Measurements from ENCODE around the gene DST.

DNA sequence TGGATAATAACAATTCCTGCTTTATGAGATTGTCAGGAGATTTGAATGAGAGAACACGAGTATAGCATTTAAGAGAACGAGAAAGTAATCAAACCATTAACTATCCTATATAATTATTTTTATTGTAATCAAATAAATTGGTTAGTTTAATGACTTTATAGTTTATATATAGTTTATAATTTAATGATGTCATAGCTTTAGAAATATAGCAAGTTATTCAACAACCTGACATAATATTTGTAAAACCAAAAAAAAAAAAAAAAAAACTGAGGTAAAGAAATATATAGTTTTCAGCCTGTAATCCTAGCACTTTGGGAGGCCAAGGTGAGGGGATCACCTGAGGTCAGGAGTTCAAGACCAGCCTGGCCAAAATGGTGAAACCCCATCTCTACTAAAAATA is 26.4 kb upstream of the DST start:
- TF ChIP-seq POLR2A (IDR thresholded peaks at IDR 0.05; ENCODE audit: low read depth, low read length), result no peak
- no peak for TF ChIP-seq MAZ (IDR thresholded peaks at IDR 0.05; ENCODE audit: borderline replicate concordance, low read depth, low read length)
- no peak for TF ChIP-seq CTCF (conservative IDR thresholded peaks at IDR 0.05; ENCODE audit: low read depth, low read length)
- no peak for TF ChIP-seq ELK1 (IDR thresholded peaks at IDR 0.05; ENCODE audit: borderline replicate concordance, low read depth, low read length)
- TF ChIP-seq, protein P1, sequence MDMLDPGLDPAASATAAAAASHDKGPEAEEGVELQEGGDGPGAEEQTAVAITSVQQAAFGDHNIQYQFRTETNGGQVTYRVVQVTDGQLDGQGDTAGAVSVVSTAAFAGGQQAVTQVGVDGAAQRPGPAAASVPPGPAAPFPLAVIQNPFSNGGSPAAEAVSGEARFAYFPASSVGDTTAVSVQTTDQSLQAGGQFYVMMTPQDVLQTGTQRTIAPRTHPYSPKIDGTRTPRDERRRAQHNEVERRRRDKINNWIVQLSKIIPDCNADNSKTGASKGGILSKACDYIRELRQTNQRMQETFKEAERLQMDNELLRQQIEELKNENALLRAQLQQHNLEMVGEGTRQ (IDR thresholded peaks at IDR 0.05; ENCODE audit: low read depth, low read length), result no peak
- no peak for TF ChIP-seq BHLHE40 (IDR thresholded peaks at IDR 0.05; ENCODE audit: low read depth, low read length)
- TF ChIP-seq CEBPB (IDR thresholded peaks at IDR 0.05; ENCODE audit: low read depth, low read length), result no peak
- TF ChIP-seq MXI1 (IDR thresholded peaks at IDR 0.05; ENCODE audit: borderline replicate concordance, low read depth, low read length), result no peak
- TF ChIP-seq RCOR1 (IDR thresholded peaks at IDR 0.05; ENCODE audit: insufficient replicate concordance, low read length), result no peak
- TF ChIP-seq RAD21 (IDR thresholded peaks at IDR 0.05; ENCODE audit: low read length), result no peak
- no peak for TF ChIP-seq RFX5 (IDR thresholded peaks at IDR 0.05; ENCODE audit: low read depth, low read length)
- no peak for TF ChIP-seq FOS (IDR thresholded peaks at IDR 0.05; ENCODE audit: low read depth, low read length)
- TF ChIP-seq MAFK (IDR thresholded peaks at IDR 0.05; ENCODE audit: low read depth, low read length), result no peak
- no peak for TF ChIP-seq CHD1 (IDR thresholded peaks at IDR 0.05; ENCODE audit: low read depth, low read length)
